Epidermal melanocyte (primary cell): ENCODE results near the gene PEX14.
"Not testable (repeated sequence)": the region's sequence is repeated elsewhere in the genome, so short reads cannot be mapped to it uniquely, and the experiment has no call there.

Experiments
- DNase-seq: peaks from one replicate; pipeline ENCODE4 v3.0.0; 2011; ENCODE audit warnings: low spot score; ENCODE audit not compliant: insufficient read length

Gene PEX14, protein sequence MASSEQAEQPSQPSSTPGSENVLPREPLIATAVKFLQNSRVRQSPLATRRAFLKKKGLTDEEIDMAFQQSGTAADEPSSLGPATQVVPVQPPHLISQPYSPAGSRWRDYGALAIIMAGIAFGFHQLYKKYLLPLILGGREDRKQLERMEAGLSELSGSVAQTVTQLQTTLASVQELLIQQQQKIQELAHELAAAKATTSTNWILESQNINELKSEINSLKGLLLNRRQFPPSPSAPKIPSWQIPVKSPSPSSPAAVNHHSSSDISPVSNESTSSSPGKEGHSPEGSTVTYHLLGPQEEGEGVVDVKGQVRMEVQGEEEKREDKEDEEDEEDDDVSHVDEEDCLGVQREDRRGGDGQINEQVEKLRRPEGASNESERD

DNA sequence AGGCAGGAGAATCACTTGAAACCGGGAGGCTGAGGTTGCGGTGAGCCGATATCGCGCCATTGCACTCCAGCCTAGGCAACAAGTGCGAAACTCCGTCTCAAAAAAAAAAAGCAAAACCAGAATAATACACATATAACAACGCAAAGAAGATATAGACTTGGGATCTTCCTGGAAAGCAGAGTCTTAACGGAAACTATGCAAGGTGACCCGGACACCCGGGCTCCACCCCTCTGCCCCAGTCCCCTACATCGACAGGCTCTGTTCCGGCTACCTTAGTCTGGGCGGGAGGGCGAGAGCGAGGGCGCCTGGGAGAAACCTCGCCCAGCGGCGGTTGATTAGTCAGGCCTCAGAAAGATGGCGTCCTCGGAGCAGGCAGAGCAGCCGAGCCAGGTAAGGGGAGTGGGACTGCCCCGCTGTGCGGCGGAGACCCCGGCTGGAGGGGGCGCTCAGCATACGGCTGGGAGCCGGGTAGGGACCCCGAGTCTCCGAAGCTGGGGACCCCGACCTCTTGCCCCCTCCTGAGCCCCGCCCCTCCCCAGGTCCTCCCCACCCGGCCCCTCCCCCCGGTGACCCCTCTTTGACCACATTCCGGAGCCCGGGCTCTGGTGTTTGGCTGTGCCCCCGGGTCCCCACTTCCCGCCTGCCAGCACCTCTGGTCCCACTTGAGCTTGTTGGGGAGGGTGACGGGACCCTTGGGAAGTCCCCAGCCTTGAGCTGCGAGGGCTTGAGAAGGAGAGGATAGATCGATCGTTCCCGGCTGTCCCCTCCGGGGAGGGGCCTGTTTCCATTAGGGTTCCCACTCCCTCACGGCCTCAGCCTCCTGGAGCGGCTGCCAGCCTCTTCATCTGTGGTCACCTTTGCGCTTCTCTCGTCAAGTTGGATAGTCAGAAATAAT, at the start of gene PEX14:
PEX14 (plus strand) TSS at position 338 of the 895 bp plus-strand sequence; CDS start at position 355, 17 bp downstream.
- DNase-seq: peak; percentile 77

DNA sequence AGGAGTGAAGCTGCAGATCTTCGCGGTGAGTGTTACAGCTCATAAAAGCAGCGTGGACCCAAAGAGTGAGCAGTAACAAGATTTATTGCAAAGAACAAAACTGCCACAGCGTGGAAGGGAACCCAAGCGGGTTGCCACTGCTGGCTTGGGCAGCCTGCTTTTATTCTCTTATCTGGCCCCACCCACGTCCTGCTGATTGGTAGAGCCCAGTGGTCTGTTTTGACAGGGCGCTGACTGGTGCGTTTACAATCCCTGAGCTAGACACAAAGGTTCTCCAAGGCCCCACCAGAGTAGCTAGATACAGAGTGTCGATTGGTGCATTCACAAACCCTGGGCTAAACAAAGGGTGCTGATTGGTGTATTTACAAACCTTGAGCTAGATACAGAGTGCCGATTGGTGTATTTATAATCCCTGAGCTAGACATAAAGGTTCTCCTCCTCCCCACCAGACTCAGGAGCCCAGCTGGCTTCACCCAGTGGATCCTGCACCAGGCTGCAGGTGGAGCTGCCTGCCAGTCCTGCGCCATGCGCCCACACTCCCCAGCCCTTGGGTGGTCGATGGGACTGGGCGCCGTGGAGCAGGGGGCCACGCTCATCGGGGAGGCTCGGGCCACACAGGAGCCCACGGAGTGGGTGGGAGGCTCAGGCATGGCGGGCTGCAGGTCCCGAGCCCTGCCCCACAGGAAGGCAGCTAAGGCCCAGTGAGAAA, 48.8 kb upstream of the PEX14 start:
- DNase-seq: not testable (repeated sequence)

DNA sequence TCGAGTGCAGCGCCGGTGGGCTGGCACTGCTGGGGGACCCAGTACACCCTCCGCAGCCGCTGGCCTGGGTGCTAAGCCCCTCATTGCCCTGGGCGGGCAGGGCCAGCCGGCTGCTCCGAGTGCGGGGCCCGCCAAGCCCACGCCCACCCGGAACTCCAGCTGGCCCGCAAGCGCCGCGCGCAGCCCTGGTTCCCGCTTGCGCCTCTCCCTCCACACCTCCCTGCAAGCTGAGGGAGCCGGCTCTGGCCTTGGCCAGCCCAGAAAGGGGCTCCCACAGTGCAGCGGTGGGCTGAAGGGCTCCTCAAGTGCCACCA, 48.3 kb upstream of the PEX14 start:
- not testable (repeated sequence) for DNase-seq

DNA sequence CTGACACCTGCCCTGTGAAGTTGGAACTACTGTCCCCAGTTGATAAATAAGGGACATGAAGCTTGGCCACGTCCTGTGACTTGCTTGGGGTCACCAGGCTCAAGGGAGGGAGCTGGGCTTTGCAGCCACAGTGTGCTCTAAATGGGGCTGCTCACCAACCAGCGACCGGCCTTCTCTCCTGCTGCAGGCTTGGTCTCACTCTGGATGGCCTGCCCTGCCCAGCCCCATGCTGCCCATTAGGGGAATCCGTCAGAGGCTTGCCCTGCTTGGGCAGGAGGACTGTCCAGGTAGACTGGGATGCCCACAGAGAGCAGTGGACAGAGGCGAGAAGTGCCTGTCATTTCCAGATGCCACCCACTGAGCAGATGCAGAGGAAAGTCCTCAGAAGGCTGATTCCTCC, 45.8 kb upstream of the PEX14 start:
- no peak for DNase-seq

DNA sequence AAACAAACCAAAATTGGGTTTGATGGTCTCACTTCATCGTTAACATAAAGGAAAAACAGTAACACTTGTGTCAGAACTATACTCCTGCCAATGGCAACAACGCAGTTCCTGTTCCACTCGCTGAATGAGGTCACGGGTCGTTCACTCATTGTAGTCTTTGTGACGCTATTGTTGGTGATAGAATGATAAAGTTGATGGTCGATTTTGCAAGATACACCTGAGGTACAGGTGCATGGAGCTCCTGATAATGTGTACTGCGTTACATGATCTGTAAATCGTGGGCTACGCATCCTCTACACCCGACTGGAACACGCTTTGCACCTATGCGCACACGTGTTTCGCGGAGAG, 44.9 kb upstream of the PEX14 start:
- no peak for DNase-seq

DNA sequence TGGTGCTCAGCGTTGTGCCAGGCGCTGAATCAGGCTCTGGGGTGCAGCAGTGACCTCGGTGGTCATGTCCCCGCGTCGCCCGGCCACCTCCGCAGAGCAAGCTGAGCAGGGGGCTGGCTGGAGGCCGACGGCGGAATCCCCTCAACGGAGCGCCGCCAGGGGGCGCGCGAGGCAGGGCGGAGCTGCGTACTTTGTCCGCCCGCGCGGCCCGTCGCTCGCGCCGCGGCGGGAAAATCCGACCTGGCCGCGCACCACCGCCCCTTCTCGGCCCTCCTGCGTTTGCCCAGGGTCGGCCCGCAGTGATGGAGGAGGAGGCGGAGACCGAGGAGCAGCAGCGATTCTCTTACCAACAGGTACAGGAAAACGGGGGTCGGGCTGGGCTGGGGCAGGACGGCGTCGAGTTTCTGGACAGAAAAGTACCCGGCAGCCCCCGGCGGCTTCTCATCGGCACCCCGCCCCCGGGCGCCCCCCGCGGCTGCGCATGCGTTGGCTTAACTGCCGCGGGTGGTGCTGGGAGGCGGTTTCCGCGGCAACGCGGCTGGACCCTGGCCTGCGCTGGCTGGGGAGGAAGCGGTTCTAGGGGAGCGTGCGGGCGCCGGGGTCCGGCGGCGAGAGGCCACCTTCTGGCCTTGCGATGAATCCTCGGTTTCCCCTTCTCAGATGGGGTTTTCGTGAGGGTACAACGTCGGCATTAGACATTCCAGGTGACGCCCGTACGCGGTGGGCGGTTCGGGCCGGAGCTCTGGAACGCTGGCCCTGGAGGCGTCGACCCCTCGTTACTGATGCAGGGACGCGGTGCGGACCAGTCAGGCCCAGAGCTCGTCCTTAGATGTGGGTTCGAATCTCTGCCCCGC, 44.3 kb upstream of the PEX14 start, which contains the start of gene CENPS:
CENPS (plus strand) TSS at position 218 of the 854 bp plus-strand sequence; CDS start at position 303, 85 bp downstream.
- DNase-seq: peak; percentile 99

DNA sequence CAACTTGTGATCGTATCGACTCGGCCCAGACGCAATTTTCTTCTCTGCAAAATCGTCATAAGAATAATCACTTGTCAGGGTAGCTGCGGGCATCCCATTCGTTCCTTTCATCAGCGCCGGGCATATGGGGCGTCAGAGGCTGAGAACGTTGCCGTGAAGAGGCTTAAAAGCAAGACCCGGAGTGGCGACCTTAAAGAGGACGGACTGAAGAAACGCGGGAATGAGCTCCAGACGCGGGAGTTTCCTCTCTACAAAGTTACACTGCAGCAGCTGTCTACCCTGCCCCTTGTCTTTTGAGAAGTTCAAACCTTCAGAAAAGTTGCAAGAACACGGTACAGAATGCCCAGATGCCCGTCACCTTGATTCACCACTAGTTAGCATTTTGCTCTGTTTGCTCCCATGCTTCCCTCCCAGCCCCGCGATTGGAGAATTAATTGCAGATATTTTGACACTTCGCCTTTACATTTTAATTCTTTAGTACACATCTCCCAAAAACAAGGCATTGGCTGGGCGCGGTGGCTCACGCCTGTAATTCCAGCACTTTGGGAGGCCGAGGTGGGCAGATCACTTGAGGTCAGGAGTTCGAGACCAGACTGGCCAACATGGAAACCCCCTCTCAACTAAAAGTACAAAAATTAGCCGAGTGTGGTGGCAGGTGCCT, 43.5 kb upstream of the PEX14 start:
- DNase-seq: no peak

DNA sequence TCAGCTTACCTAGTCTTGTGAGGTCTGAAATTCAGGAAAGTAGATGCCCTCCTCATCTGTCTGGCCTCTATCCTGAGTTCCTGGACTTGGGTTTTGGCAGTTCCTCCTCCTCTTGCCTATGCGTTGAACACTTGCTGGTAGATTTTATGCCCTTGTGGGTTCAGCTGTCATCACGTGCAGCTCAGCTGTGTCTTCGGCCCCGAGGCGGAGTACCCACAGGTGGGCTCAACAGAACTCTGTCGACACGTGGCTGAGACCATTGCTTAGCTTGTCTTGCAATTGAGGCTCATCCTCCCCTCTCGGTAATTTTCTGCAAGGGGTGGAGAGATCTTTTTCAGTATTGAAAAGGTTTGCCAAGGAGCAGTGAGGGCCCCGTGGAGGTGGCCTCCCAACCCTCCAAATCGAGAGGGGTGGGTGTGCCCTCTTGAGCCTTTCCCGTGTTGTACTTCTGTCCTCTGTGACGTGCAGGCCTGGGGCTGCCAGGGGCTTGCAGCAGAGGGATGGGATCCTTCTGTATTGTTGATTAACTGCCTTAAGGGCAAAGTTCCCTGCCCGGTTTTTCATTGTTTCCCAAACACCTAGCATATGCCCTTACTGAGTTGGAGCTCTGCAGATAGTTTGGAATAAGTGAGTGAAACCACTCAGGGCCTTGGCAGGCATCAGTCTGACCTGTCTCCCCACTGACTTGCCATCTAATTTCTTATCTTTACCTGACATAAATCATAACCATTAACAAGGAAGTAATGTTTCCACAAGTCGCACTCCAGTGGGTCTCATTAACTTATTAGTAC, 41.6 kb upstream of the PEX14 start:
- DNase-seq: no peak

DNA sequence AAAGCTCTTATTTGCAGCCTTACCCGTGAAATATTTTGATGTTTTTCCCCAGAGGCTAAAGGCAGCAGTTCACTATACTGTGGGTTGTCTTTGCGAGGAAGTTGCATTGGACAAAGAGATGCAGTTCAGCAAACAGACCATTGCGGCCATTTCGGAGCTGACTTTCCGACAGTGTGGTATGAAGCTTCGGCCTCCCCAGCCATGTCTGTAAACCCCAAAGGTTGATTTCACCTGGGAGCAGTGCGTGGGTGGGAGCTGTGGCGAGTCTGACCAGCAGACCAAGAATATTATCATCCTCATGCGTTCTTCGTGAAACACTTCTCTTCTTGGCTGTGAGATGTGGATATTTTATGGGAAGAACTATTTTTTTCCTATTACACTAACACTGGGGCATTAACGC, 41.0 kb upstream of the PEX14 start:
- no peak for DNase-seq

DNA sequence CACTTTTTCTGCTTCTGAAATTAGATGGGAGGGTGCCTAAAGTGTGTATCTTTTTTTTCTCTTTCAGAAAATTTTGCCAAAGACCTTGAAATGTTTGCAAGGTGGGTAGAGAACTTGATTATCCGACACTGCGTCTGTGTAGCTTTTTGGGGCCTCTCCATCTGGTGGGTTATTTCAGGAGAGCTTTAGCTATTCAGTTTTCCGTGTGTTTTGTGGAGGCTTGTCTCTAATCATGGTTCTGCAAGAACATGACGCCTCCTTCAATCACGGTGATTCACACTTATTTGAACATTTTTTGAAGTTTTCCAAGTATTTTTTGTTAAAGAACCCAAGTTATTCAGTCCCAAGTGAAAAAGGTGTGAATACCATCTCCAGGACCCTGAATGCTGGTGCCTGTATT, 40.2 kb upstream of the PEX14 start:
- no peak for DNase-seq

DNA sequence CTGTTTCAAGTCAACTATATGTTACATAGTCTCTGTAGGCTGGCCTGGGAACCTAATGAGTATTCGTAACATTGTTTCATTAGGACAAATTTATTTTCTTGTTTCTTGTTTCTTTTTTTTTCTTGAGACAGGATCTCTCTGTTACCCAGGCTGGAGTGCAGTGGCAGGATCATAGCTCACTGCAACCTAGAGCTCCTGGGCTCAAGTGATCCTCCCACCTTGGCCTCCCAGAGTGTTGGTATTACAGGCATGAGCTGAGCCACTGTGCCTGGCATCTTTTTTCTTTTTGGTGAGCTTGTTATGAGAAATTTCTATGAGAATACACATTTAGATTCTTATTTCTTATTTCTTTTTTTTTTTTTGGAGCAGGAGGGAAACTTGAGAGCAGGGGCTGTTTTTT, 37.7 kb upstream of the PEX14 start:
- no peak for DNase-seq

DNA sequence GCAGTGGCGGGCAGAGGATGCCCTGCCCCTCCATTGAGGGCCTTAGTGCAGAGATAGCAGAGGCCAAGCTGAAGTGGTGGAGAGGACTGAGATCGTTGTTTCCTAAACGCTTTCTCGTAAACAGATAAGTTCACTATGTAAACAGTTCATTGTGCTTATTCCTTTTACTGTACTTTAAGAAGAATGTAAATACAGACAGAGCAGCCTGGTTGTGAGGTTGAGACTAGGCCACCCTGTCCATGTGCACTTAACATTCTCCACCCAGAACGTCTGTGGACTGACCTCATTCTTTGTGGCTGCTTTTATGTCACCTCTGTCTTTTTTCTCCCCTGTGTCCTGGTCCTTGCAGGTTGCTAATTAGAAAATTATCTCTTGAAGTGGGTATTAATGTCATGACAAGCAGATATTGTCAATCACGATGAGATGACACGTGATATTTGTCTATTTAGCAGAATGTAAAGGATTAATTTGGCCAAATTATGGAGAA, 36.0 kb upstream of the PEX14 start:
- no peak for DNase-seq

DNA sequence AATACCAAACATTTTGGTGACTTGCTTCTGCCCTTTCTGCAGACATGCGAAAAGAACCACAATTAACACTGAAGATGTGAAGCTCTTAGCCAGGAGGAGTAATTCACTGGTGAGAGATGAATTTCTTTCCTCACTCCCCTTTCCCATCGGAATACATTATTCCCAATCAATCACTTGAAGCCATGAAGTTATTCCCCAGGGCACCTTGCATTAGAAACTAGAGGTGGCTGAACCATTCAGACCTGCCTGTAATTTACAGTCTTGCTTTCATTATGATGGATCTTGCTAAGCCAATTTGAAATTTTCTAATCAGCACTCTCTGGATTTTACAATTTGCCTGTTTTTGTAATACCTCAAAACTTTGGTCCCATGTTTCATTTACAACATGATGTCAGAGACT, 34.4 kb upstream of the PEX14 start:
- no peak for DNase-seq

DNA sequence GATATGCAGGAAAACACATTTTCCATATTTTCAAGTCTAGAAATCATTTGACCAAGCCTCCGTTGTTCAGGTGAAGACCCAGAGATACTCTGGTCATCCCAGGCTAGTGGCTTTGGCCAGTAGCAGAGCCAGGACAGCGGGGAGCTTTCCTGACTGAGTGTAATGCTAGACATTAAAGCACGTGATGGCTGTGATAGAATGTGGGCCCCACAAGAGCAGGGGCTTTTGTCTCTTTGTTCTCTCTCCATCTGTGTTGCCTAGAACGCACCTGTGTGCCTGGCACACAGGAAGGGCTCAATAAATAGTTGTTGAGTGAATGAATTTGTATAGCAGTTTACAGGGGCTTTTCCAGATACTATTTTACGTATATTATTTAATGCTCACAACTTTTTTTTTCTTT, 34.0 kb upstream of the PEX14 start:
- no peak for DNase-seq

DNA sequence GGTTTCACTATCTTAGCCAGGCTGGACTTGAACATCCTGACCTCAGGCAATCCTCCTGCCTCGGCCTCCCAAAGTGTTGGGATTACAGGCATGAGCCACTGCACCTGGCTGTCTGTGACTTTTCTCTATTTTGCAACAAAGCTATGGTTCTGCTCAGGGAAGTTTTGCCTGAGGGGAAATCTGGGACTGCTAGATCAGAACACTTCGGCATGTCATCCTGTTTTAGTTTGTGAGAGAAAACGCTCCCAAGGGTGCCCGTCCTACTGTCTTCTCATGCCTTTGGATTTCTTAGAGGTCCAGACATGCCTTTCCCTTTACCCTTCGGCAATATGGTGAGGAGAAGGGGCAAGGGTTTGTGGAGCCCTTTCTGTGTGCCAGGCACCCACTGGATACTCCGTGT, 30.5 kb upstream of the PEX14 start:
- no peak for DNase-seq

DNA sequence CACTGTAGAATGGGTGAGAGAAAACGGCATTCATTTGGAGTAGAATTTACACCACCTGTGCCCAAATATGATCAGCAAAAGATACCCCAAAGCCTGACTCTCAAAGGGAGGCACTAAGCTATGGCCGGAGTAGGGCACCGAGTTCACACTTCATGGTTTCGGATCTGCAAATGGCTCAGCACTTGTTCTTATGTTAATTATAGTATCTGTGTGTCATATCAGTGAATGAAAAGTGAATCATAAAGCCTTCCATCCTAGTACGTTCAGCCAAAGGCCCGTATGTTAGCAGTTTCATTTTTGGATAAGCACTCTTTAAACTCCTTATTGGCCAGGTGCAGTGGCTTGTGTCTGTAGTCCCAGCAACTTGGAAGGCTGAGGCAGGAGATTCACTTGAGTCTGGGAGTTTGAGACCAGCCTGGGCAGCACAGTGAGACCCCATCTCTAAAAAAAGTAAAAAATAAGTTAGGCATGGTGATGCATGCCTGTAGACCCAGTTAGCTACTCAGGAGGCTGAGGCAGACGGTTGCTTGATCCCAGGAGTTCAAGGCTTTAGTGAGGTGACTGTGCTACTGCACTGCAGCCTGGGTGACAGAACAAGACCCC, 29.9 kb upstream of the PEX14 start:
- DNase-seq: no peak

DNA sequence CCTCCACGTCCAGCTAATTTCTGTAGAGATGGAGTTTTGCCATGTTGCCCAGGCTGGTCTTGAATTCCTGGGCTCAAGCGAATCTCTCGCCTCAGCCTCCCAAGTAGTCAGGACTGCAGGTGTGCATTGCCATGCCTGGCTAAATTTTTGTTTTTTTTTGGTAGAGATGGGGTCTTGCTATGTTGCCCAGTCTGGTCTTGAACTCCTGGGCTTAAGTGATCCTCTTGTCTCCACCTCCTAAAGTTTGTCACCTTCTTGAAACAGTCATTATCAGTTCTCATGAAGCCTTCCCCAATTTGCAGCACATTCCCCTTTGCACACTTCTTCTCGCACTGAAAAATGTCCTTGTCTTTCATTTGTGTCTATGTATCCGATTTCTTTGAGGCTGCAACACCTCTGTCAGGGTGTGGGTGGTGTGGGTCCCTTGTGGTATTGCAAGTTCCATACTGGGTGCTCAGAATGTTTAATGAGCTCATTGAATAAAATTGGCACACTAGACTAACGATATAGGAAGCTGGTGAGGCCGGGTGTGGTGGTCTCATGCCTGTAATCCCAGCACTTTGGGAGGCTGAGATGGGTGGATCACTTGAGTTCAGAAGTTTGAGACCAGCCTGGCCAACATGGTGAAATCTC, 27.8 kb upstream of the PEX14 start:
- DNase-seq: no peak

DNA sequence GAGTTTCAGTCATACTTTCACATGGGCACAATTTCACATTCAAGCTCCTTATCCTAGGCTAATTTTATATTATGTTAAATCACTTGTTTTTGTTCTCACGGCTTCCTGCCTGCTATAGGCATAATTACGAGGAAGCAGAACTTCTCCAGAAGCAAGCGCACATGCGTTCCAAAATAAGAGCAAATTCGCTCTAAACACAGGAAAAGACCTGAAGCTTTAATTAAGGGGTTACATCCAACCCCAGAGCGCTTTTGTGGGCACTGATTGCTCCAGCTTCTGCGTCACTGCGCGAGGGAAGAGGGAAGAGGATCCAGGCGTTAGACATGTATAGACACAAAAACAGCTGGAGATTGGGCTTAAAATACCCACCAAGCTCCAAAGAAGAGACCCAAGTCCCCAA, 25.0 kb upstream of the PEX14 start, which contains the start of gene CORT:
CORT (plus strand) TSS at position 281 of the 400 bp plus-strand sequence. CDS start 193 bp downstream, outside the sequence.
- DNase-seq: no peak
